ENCODE results near the gene LGSN.
"Not testable (repeated sequence)": the region's sequence is repeated elsewhere in the genome, so short reads cannot be mapped to it uniquely, and the experiment has no call there.

LGSN gene

GRCh38 chr6:63230511-63230910 lies 89.3 kb downstream of the LGSN start:
- not testable (repeated sequence) for H3K27me3 ChIP-seq (ENCODE audit: low read depth, low read length); H3K9me3 ChIP-seq (ENCODE audit: control insufficient read depth in 1 of 2, low read length in 2 of 2); H3K36me3 ChIP-seq (ENCODE audit: control insufficient read depth in 1 of 2, insufficient read depth in 2 of 2, low read length in 2 of 2); H3K27ac ChIP-seq (ENCODE audit: low read length); H3K4me3 ChIP-seq (ENCODE audit: low read depth in 1 of 2, low read length in 2 of 2); H3K4me1 ChIP-seq (ENCODE audit: control insufficient read depth in 1 of 2, insufficient read depth in 2 of 2, low read length in 2 of 2)

GRCh38 chr6:63230027-63230426 lies 89.8 kb downstream of the LGSN start:
- not testable (repeated sequence) for H3K4me3 ChIP-seq (ENCODE audit: low read depth in 1 of 2, low read length in 2 of 2); H3K9me3 ChIP-seq (ENCODE audit: control insufficient read depth in 1 of 2, low read length in 2 of 2); H3K27ac ChIP-seq (ENCODE audit: low read length); H3K4me1 ChIP-seq (ENCODE audit: control insufficient read depth in 1 of 2, insufficient read depth in 2 of 2, low read length in 2 of 2); H3K27me3 ChIP-seq (ENCODE audit: low read depth, low read length); H3K36me3 ChIP-seq (ENCODE audit: control insufficient read depth in 1 of 2, insufficient read depth in 2 of 2, low read length in 2 of 2)

- H3K36me3 ChIP-seq (ENCODE audit: control insufficient read depth in 1 of 2, insufficient read depth in 2 of 2, low read length in 2 of 2); H3K27me3 ChIP-seq (ENCODE audit: low read depth, low read length); H3K4me1 ChIP-seq (ENCODE audit: control insufficient read depth in 1 of 2, insufficient read depth in 2 of 2, low read length in 2 of 2); H3K27ac ChIP-seq (ENCODE audit: low read length); H3K9me3 ChIP-seq (ENCODE audit: control insufficient read depth in 1 of 2, low read length in 2 of 2); H3K4me3 ChIP-seq (ENCODE audit: low read depth in 1 of 2, low read length in 2 of 2): not testable (repeated sequence)
Observed at GRCh38 chr6:63227928-63228894, 91.6 kb downstream of the LGSN start.

GRCh38 chr6:63225987-63226386 lies 93.8 kb downstream of the LGSN start:
- not testable (repeated sequence) for H3K27me3 ChIP-seq (ENCODE audit: low read depth, low read length); H3K36me3 ChIP-seq (ENCODE audit: control insufficient read depth in 1 of 2, insufficient read depth in 2 of 2, low read length in 2 of 2); H3K9me3 ChIP-seq (ENCODE audit: control insufficient read depth in 1 of 2, low read length in 2 of 2); H3K4me1 ChIP-seq (ENCODE audit: control insufficient read depth in 1 of 2, insufficient read depth in 2 of 2, low read length in 2 of 2); H3K27ac ChIP-seq (ENCODE audit: low read length); H3K4me3 ChIP-seq (ENCODE audit: low read depth in 1 of 2, low read length in 2 of 2)

Data from muscle layer of duodenum (tissue), 2 donors.